Measurements from ENCODE around the gene NIPBL. TPM values are rescaled to one million over a fixed set of nuclear protein-coding genes. Genes with fewer than 3 reads are reported as not detected.

NIPBL gene
- total and polyA plus RNA-seq, 2 of the 8 experiments (the other 6 are each of a cell fraction or from before 2014, with no cell fraction given) = 21.1 to 53.5 TPM

GRCh38 chr5:37002176-37002751, 125.7 kb downstream of the NIPBL start:
- peaks cover 3 to 4% of the 10 kb centered on the region in 2 experiments for H4K20me1 ChIP-seq (replicated peaks in 1 of 2; ENCODE audit: control insufficient read depth in 1 of 2, insufficient read depth in 2 of 2, low read length in 2 of 2)
- H3K23me2 ChIP-seq (ENCODE audit: low read depth, low read length) = no peaks in the 10 kb centered on the region
- no peak overlapping the region for H3K4me2 ChIP-seq (ENCODE audit: insufficient read depth in 1 of 2, low read depth in 2 of 2, low read length in 2 of 2)
- H2BK120ac ChIP-seq (replicated peaks; ENCODE audit: low read depth, low read length) = no peak overlapping the region
- H3K27me3 ChIP-seq (replicated peaks in 1 of 4; ENCODE audit: control insufficient read depth in 3 of 4, extremely low read depth in 1 of 4, insufficient read depth in 3 of 4, low read length in 3 of 4) = no peaks in the 10 kb centered on the region
- H3K27ac ChIP-seq (ENCODE audit: low read depth, low read length) = no peak overlapping the region
- H3K14ac ChIP-seq (ENCODE audit: insufficient read length) = no peak overlapping the region
- 82% methylated on average over 1 of the region's 1 CpG; no CpG with 5 or more reads in 1 of the 2 experiments for WGBS, 2 experiments (ENCODE audit: extremely low coverage in 1 of 2, insufficient coverage in 1 of 2, insufficient read length in 1 of 2, insufficient replicate concordance in 2 of 2, low coverage in 1 of 2, low lambda C conversion rate in 2 of 2, missing lambda C conversion rate in 1 of 2)
- H3K9me3 ChIP-seq (ENCODE audit: insufficient read depth in 2 of 2, low read depth in 1 of 2, low read length in 1 of 2) = no peaks in the 10 kb centered on the region
- no peak overlapping the region for H2AFZ ChIP-seq (ENCODE audit: low read length)
- no peak overlapping the region for H3K9ac ChIP-seq (replicated peaks in 1 of 4; ENCODE audit: extremely low read depth in 1 of 4, low read depth in 3 of 4, low read length in 3 of 4)
- ChIA-PET POLR2A (ENCODE audit: partially characterized antibody) (no interaction called here), CTCF (ENCODE audit: partially characterized antibody) (interaction anchor here (0.7 to 1.6 kb wide), 2 partner anchors 257 to 270 kb away, joined by 3 read pairs; no protein-coding TSS in a partner anchor)
- no peak overlapping the region for H3K18ac ChIP-seq (ENCODE audit: extremely low read depth, low read length)
- H2BK5ac ChIP-seq (ENCODE audit: low read depth, low read length) = no peak overlapping the region
- H3K79me2 ChIP-seq (ENCODE audit: control insufficient read depth in 1 of 2, insufficient read depth in 2 of 2, low read length in 2 of 2) = no peaks in the 10 kb centered on the region
- no peaks in the 10 kb centered on the region for H3K4me1 ChIP-seq (replicated peaks in 1 of 4; ENCODE audit: control insufficient read depth in 3 of 4, insufficient read depth in 4 of 4, low read length in 3 of 4)
- DNase-seq (ENCODE audit: low read depth in 1 of 2, low spot score in 2 of 2) = no peak
- no peak overlapping the region for H2BK12ac ChIP-seq (ENCODE audit: low read depth, low read length)
- no peak for FAIRE-seq
- H4K5ac ChIP-seq (ENCODE audit: insufficient read length, low read depth, low read length) = no peak overlapping the region
- no peak overlapping the region for H4K91ac ChIP-seq (replicated peaks; ENCODE audit: insufficient read length, low read length)
- H3K23ac ChIP-seq (ENCODE audit: insufficient read length) = no peak overlapping the region
- no peak overlapping the region for H3K4ac ChIP-seq (replicated peaks; ENCODE audit: insufficient read length, low read depth, low read length)
- H3K36me3 ChIP-seq (ENCODE audit: control insufficient read depth in 2 of 4, insufficient read depth in 4 of 4, low read length in 3 of 4) = peaks cover 0 to 36% (median 5%) of the 10 kb centered on the region in 4 experiments; a peak in 2 of 8 replicates
- no peak overlapping the region for H4K8ac ChIP-seq (ENCODE audit: extremely low read depth, insufficient read depth, low read length)
- no peak overlapping the region for H2BK15ac ChIP-seq (ENCODE audit: low read length)
- no peak overlapping the region for H3K56ac ChIP-seq (replicated peaks; ENCODE audit: insufficient read length, low read depth, low read length)
- no peaks in the 10 kb centered on the region for H3K79me1 ChIP-seq (ENCODE audit: low read depth, low read length)
- H3K4me3 ChIP-seq (ENCODE audit: extremely low read depth in 1 of 4, insufficient read depth in 2 of 4, low read depth in 3 of 4, low read length in 4 of 4) = no peak overlapping the region
- H2AK5ac ChIP-seq (ENCODE audit: low read depth, low read length) = no peak overlapping the region
- no peak overlapping the region for H2BK20ac ChIP-seq (ENCODE audit: low read length)
- no peak for TF ChIP-seq RBBP5 (IDR thresholded peaks at IDR 0.05; ENCODE audit: borderline replicate concordance, low read depth, low read length)
- no peak for TF ChIP-seq CTBP2 (IDR thresholded peaks at IDR 0.05; ENCODE audit: borderline replicate concordance, insufficient read depth, insufficient read length, low read length)
- TF ChIP-seq ATF3 (IDR thresholded peaks at IDR 0.05; ENCODE audit: insufficient read depth, low read depth, low read length) = no peak
- no peak for TF ChIP-seq CBX8 (IDR thresholded peaks at IDR 0.05; ENCODE audit: borderline replicate concordance, low read depth, low read length)
- no peak for TF ChIP-seq SP4 (IDR thresholded peaks at IDR 0.05; ENCODE audit: low read length)
- TF ChIP-seq YY1 (IDR thresholded peaks at IDR 0.05; ENCODE audit: low read depth, low read length) = no peak
- TF ChIP-seq CTCF (IDR thresholded peaks at IDR 0.05; ENCODE audit: control extremely low read depth in 1 of 3, insufficient read depth in 1 of 3, low read depth in 1 of 3, low read length in 3 of 3) = no peak
- no peak for TF ChIP-seq SP2 (IDR thresholded peaks at IDR 0.05; ENCODE audit: low read length)
- TF ChIP-seq BACH1 (IDR thresholded peaks at IDR 0.05; ENCODE audit: low read length) = no peak

Data from H1 (cell line).